ENCODE results near the gene ADAT3.

GRCh38 chr19:1913781-1914577 lies 8.8 kb downstream of the ADAT3 start:
- TF ChIP-seq EZH2 (IDR thresholded peaks at IDR 0.05; ENCODE audit: borderline replicate concordance, low read depth, low read length, severe bottlenecking), result no peak
- no peak for TF ChIP-seq CTCF (IDR thresholded peaks at IDR 0.05; ENCODE audit: borderline replicate concordance, extremely low read depth, low read length, poor library complexity, severe bottlenecking)
